ENCODE data around the gene BRI3. TPM values are rescaled to one million over a fixed set of nuclear protein-coding genes. Genes with fewer than 3 reads are reported as not detected.

BRI3 gene
- total RNA-seq, 1 donor from 2014 or later, result 344 TPM

GRCh38 chr7:98322331-98323270 is 41.1 kb downstream of the BRI3 start:
- no peak for TF ChIP-seq CTCF (IDR thresholded peaks at IDR 0.05)
- H3K36me3 Mint-ChIP-seq (ENCODE audit: unreplicated experiment), result peaks cover 6% of the 10 kb centered on the region
- DNase-seq (ENCODE audit: extremely low spot score, unreplicated experiment), result no peak
- H3K4me1 Mint-ChIP-seq (ENCODE audit: unreplicated experiment), result peaks cover 10% of the 10 kb centered on the region
- no peak overlapping the region for H3K27ac Mint-ChIP-seq (ENCODE audit: unreplicated experiment)
- no peaks in the 10 kb centered on the region for H3K9me3 Mint-ChIP-seq (ENCODE audit: unreplicated experiment)
- H3K4me3 Mint-ChIP-seq (ENCODE audit: unreplicated experiment), result no peak overlapping the region
- no peaks in the 10 kb centered on the region for H3K27me3 Mint-ChIP-seq (ENCODE audit: unreplicated experiment)

- H3K4me1 Mint-ChIP-seq (ENCODE audit: unreplicated experiment), result peaks cover 13% of the 10 kb centered on the region
- no peaks in the 10 kb centered on the region for H3K27me3 Mint-ChIP-seq (ENCODE audit: unreplicated experiment)
- H3K4me3 Mint-ChIP-seq (ENCODE audit: unreplicated experiment), result no peak overlapping the region
- DNase-seq (ENCODE audit: extremely low spot score, unreplicated experiment), result no peak
- no peak overlapping the region for H3K27ac Mint-ChIP-seq (ENCODE audit: unreplicated experiment)
- no peaks in the 10 kb centered on the region for H3K9me3 Mint-ChIP-seq (ENCODE audit: unreplicated experiment)
- no peak for TF ChIP-seq CTCF (IDR thresholded peaks at IDR 0.05)
- no peaks in the 10 kb centered on the region for H3K36me3 Mint-ChIP-seq (ENCODE audit: unreplicated experiment)
These were observed 42.3 kb downstream of the BRI3 start for GRCh38 chr7:98323597-98324322.

- no peaks in the 10 kb centered on the region for H3K9me3 Mint-ChIP-seq (ENCODE audit: unreplicated experiment)
- TF ChIP-seq CTCF (IDR thresholded peaks at IDR 0.05), result no peak
- peaks cover 23% of the 10 kb centered on the region for H3K4me1 Mint-ChIP-seq (ENCODE audit: unreplicated experiment)
- no peak overlapping the region for H3K27ac Mint-ChIP-seq (ENCODE audit: unreplicated experiment)
- no peaks in the 10 kb centered on the region for H3K27me3 Mint-ChIP-seq (ENCODE audit: unreplicated experiment)
- DNase-seq (ENCODE audit: extremely low spot score, unreplicated experiment), result no peak
- no peaks in the 10 kb centered on the region for H3K36me3 Mint-ChIP-seq (ENCODE audit: unreplicated experiment)
- no peak overlapping the region for H3K4me3 Mint-ChIP-seq (ENCODE audit: unreplicated experiment)
These were observed 43.3 kb downstream of the BRI3 start for GRCh38 chr7:98324782-98325181.

- Mint-ChIP-seq H3K27ac (ENCODE audit: unreplicated experiment) (peak overlapping the region; percentile 83), H3K36me3 (ENCODE audit: unreplicated experiment) (peaks cover 6% of the 10 kb centered on the region), H3K9me3 (ENCODE audit: unreplicated experiment) (peaks cover 6% of the 10 kb centered on the region), H3K4me3 (ENCODE audit: unreplicated experiment) (no peak overlapping the region), H3K4me1 (ENCODE audit: unreplicated experiment) (peaks cover 27% of the 10 kb centered on the region), H3K27me3 (ENCODE audit: unreplicated experiment) (no peaks in the 10 kb centered on the region)
- DNase-seq (ENCODE audit: extremely low spot score, unreplicated experiment), result no peak
- no peak for TF ChIP-seq CTCF (IDR thresholded peaks at IDR 0.05)
These were observed 47.8 kb downstream of the BRI3 start for GRCh38 chr7:98329100-98329790.

Measured in osteocyte (in vitro differentiated cells).